ENCODE results near the gene IL17RC.

GRCh38 chr3:9898467-9899241 is 18.2 kb upstream of the IL17RC start:
- no peak for TF ChIP-seq POLR2AphosphoS5 (IDR thresholded peaks at IDR 0.05; ENCODE audit: low read depth, low read length)
- no peak for TF ChIP-seq POLR2A (IDR thresholded peaks at IDR 0.05; ENCODE audit: low read depth, low read length)
- no peak for TF ChIP-seq TAF1 (IDR thresholded peaks at IDR 0.05; ENCODE audit: low read depth, low read length)
- no peak for TF ChIP-seq SPI1 (IDR thresholded peaks at IDR 0.05; ENCODE audit: low read depth, low read length)
- no peak for TF ChIP-seq PAX5 (IDR thresholded peaks at IDR 0.05; ENCODE audit: insufficient read depth, low read length, severe bottlenecking)
- TF ChIP-seq POU2F2 (IDR thresholded peaks at IDR 0.05; ENCODE audit: low read depth, low read length): no peak

Measured in GM12891 (cell line).